Activated T-cell treated with anti-CD3 and anti-CD28 coated beads, Interleukin-2, amount 50 U/mL, for 48 hours (primary cell): ENCODE measurements around the gene MAGI3.
"Not testable (repeated sequence)": the region's sequence is repeated elsewhere in the genome, so short reads cannot be mapped to it uniquely, and the experiment has no call there.

ENCODE experiments used
- DNase-seq, 2 experiments: peaks; one replicate each; pipeline ENCODE4 v3.0.0-alpha.2; 2020

Gene MAGI3

DNA sequence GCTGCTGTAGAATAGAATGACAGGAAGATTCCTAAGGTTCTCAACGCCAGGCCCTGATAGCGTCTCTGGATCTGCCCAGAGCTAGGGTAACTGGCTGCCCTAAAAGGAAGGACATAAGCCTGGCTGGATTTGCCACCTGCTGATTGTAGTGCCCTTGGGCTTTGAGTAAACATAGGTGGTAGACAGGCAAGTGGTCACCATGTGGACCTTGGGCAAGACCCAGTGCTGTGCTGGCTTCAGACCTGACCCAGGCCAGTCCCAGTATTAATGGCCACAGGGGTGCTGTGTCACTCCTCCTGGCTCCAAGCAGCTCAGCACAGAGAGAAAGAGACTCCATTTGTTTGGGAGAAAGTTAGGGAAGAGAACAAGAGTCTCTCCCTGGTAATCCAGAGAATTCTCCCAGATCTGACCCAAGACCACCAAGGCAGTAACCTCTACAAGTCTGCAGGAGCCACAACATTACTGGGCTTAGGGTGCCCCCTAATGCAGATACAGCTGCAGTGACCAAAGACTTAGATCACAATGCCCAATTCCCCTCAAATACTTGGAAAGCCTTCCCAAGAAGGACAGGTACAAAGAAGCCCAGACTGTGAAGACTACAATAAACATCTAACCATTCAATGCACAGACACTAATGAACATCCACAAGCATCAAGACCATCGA is 324.4 kb downstream of the MAGI3 start:
- no peak for DNase-seq

- not testable (repeated sequence) for DNase-seq
Measured at GRCh38 chr1:113717506-113717905, 327.2 kb downstream of the MAGI3 start.

- not testable (repeated sequence) for DNase-seq
Measured at GRCh38 chr1:113718621-113719020, 328.3 kb downstream of the MAGI3 start.

DNA sequence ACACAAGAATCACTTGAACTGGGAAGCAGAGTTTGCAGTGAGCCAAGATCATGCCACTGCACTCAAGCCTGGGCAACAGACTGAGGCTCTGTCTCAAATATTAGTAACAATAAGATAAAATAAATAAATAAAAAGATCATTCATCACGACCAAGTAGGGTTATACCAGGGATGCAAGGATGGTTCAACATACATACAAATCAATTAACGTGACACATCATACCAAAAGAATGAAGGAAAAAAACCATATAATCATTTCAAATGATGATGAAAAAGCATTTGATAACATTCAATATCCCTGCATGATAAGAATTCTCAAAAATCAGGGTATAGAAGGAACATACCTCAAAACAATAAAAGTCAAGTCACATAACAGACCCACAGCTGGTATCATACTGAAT is 330.7 kb downstream of the MAGI3 start:
- no peak for DNase-seq

- no peak for DNase-seq
Measured at GRCh38 chr1:113732802-113733201, 342.5 kb downstream of the MAGI3 start.

DNA sequence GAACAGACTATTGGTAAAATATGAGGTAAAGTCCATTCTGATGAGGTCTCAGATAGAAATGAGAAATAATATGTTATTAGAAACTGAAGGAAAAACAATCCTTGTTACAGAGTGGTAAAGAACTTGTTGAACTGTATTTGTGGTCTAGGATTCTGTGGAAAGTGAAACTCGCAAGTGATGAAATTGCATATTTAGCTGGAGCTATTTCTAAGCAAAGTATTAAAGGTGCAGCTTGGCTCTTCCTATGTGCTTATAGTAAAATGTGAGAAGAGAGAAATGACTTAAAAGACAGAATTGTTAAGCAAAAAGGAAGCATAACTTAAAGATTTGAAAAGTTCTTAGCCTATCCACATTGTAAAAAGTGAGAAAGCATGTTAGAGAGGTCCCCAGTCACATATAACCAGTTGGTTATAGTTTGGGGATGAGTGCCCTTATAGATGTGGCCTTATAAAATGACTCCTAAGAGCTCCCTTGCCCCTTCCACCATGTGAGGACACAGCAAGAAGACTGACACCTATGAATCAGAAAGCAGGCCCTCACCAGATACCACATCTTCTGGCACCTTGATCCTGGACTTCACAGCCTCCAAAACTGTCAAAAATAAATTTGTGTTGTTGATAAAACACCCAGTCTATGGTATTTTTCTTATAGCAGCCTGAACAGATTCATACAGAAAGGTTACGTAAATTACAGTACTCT is 344.2 kb downstream of the MAGI3 start:
- DNase-seq: no peak
